Liver (tissue), 9 donors: ENCODE data around the gene BEX1. TPM values are rescaled to one million over a fixed set of nuclear protein-coding genes. Genes with fewer than 3 reads are reported as not detected.

ENCODE experiments used
- DNase-seq: peaks from one replicate; pipeline ENCODE4 v3.0.0-alpha.2; 2017; ENCODE audit warnings: low spot score
- H3K27ac ChIP-seq, 2 donors: one replicate each; pipeline ENCODE4 v1.7.0; 2013; ENCODE audit warnings: inconsistent platforms in 2 of 2, low read length in 2 of 2, control low read depth in 1 of 2, low read depth in 1 of 2, mild to moderate bottlenecking in 1 of 2
- H3K27me3 ChIP-seq, 4 donors: one replicate each; pipeline versions ENCODE4 v1.6.1 to v1.7.0; 2013; ENCODE audit warnings: low read length in 3 of 4, inconsistent platforms in 1 of 4, mild to moderate bottlenecking in 1 of 4, moderate library complexity in 1 of 4; ENCODE audit not compliant: control insufficient read depth in 4 of 4, insufficient read depth in 4 of 4
- H3K36me3 ChIP-seq, 4 donors: one replicate each; pipeline versions ENCODE4 v1.6.1 to v1.7.0; 2013; ENCODE audit warnings: low read length in 3 of 4, mild to moderate bottlenecking in 3 of 4, low read depth in 1 of 4, moderate library complexity in 1 of 4; ENCODE audit not compliant: control insufficient read depth in 4 of 4, insufficient read depth in 3 of 4
- H3K4me1 ChIP-seq, 4 donors: one replicate each; pipeline versions ENCODE4 v1.6.1 to v1.7.0; 2013; ENCODE audit warnings: low read length in 3 of 4, mild to moderate bottlenecking in 3 of 4, moderate library complexity in 1 of 4; ENCODE audit not compliant: control insufficient read depth in 4 of 4, insufficient read depth in 4 of 4
- H3K4me3 ChIP-seq, 3 donors: one replicate each; pipeline versions ENCODE4 v1.6.1 to v1.7.0; 2013; ENCODE audit warnings: low read length in 3 of 3, control low read depth in 1 of 3, low read depth in 1 of 3, mild to moderate bottlenecking in 1 of 3
- H3K9ac ChIP-seq, 2 donors: one replicate each; pipeline ENCODE4 v1.7.0; 2013; ENCODE audit warnings: low read length in 2 of 2, mild to moderate bottlenecking in 2 of 2, moderate library complexity in 2 of 2, control low read depth in 1 of 2, low read depth in 1 of 2
- H3K9me3 ChIP-seq, 4 donors: one replicate each; pipeline versions ENCODE4 v1.6.1 to v1.7.0; 2013; ENCODE audit warnings: low read length in 3 of 4; ENCODE audit not compliant: control insufficient read depth in 4 of 4
- EGR1 ChIP-seq, 2 donors: IDR thresholded peaks; 2 replicates each; pipeline ENCODE4 v1.6.1; 2016 to 2018; ENCODE audit warnings: antibody characterized with exemption in 2 of 2, low read depth in 2 of 2
- FOXA1 ChIP-seq: IDR thresholded peaks from 2 replicates; pipeline ENCODE4 v1.6.1; 2016; ENCODE audit warnings: antibody characterized with exemption
- GABPA ChIP-seq, 2 donors: IDR thresholded peaks in 1 of 2; conservative IDR thresholded peaks in 1 of 2; 2 replicates each; pipeline ENCODE4 v1.6.1; 2016; ENCODE audit warnings: antibody characterized with exemption in 2 of 2, mild to moderate bottlenecking in 1 of 2, moderate library complexity in 1 of 2
- HNF4G ChIP-seq: IDR thresholded peaks from 2 replicates; pipeline ENCODE4 v1.6.1; 2016; ENCODE audit warnings: antibody characterized with exemption
- JUND ChIP-seq, 2 donors: IDR thresholded peaks; 2 replicates each; pipeline ENCODE4 v1.6.1; 2016; ENCODE audit warnings: antibody characterized with exemption in 2 of 2
- NR2F2 ChIP-seq: IDR thresholded peaks from 2 replicates; pipeline ENCODE4 v1.6.1; 2016; ENCODE audit warnings: antibody characterized with exemption
- RXRA ChIP-seq, 2 donors: IDR thresholded peaks; 2 replicates each; pipeline ENCODE4 v1.6.1; 2017 to 2018; ENCODE audit warnings: antibody characterized with exemption in 2 of 2, mild to moderate bottlenecking in 1 of 2
- TAF1 ChIP-seq: conservative IDR thresholded peaks from 2 replicates; pipeline ENCODE4 v1.6.1; 2016; ENCODE audit warnings: antibody characterized with exemption, mild to moderate bottlenecking
- YY1 ChIP-seq: IDR thresholded peaks from 2 replicates; pipeline ENCODE4 v1.6.1; 2016; ENCODE audit warnings: antibody characterized with exemption, mild to moderate bottlenecking
- WGBS: extraction: QIAGEN DNeasy Blood & Tissue Kit; methylation state at CpG from one replicate; pipeline ENCODE4 v1.1.7; 2013; 5-methylcytosine and 5-hydroxymethylcytosine counted together
- polyA plus RNA-seq, 2 donors: library from polyadenylated mRNA; stranded (reverse) in 1 of 2; unstranded in 1 of 2; fragments of 200-250 nt in 1 of 2; fragments of >200 nt in 1 of 2; fragmentation: Nextera tagmentation in 1 of 2; extraction: Ambion mirVana in 1 of 2; gene quantifications; one replicate each; pipeline versions ENCODE4 v1.2.1 to v1.2.3, GENCODE V29; 2013 to 2015
- total RNA-seq, 2 donors: library from RNA; depleted of rRNA; stranded (reverse); fragments of >200 nt; gene quantifications; one replicate each; pipeline ENCODE4 v1.2.3, GENCODE V29; 2014
- TF ChIP-seq, protein P1 (sequence below): IDR thresholded peaks from 2 replicates; pipeline ENCODE4 v1.6.1; 2016; ENCODE audit warnings: antibody characterized with exemption, mild to moderate bottlenecking
- TF ChIP-seq, protein P2 (sequence below): IDR thresholded peaks from 2 replicates; pipeline ENCODE4 v1.6.1; 2016; ENCODE audit warnings: antibody characterized with exemption
- TF ChIP-seq, protein P3 (sequence below): fragments of 150-350 bp; IDR thresholded peaks from 2 replicates; pipeline ENCODE4 v1.5.1; 2017; ENCODE audit warnings: improper control_type of control experiment, low read depth, low read length; ENCODE audit not compliant: missing input control
- donor health status: healthy.
- donor health status: healthy.
- donor health status: healthy.
- donor health status: healthy.
- donor health status: healthy.

The BEX1 gene
- total and polyA plus RNA-seq, 4 donors = 0.75 to 84.0 (median 3.1) TPM

DNA sequence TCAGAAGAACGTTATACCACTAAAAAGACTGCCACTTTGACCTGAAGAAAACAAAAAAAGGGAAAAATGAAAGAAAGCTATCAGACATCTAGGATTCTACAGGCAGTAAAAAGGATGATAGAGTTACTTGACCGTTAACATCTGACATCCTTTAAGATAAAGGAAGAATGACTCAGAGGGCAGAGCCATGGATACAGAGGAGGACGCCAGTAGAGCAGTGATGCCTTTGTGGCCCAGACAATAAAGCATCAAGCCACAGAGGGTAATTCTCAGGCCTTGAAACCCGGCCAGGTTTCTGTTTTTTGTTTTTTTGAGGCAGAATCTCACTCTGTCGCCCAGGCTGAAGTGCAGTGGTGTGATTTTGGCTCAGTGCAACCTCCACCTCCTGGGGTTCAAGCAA, 9.5 kb upstream of the BEX1 start (continued):
- TF ChIP-seq, protein P1, sequence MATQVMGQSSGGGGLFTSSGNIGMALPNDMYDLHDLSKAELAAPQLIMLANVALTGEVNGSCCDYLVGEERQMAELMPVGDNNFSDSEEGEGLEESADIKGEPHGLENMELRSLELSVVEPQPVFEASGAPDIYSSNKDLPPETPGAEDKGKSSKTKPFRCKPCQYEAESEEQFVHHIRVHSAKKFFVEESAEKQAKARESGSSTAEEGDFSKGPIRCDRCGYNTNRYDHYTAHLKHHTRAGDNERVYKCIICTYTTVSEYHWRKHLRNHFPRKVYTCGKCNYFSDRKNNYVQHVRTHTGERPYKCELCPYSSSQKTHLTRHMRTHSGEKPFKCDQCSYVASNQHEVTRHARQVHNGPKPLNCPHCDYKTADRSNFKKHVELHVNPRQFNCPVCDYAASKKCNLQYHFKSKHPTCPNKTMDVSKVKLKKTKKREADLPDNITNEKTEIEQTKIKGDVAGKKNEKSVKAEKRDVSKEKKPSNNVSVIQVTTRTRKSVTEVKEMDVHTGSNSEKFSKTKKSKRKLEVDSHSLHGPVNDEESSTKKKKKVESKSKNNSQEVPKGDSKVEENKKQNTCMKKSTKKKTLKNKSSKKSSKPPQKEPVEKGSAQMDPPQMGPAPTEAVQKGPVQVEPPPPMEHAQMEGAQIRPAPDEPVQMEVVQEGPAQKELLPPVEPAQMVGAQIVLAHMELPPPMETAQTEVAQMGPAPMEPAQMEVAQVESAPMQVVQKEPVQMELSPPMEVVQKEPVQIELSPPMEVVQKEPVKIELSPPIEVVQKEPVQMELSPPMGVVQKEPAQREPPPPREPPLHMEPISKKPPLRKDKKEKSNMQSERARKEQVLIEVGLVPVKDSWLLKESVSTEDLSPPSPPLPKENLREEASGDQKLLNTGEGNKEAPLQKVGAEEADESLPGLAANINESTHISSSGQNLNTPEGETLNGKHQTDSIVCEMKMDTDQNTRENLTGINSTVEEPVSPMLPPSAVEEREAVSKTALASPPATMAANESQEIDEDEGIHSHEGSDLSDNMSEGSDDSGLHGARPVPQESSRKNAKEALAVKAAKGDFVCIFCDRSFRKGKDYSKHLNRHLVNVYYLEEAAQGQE = no peak
- TF ChIP-seq NR2F2 (no peak), TAF1 (no peak)
- TF ChIP-seq, protein P2, sequence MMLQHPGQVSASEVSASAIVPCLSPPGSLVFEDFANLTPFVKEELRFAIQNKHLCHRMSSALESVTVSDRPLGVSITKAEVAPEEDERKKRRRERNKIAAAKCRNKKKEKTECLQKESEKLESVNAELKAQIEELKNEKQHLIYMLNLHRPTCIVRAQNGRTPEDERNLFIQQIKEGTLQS = no peak

DNA sequence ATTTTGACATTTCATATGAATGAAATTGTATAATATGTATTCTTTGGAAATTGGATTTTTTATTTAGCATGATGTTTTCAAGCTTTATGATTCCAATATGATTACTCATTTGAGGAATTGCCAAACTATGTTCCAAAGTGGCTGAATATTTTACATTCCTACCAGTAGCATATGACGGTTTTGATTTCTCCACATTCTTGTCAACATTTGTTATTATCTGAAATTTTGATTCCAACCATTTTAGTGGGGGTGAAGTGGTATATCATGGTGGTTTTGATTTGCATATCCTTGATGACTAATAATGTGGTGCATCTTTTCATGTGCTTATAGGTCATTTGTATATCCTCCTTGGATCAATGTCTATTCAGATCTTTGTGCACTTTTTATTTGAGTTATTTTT, 2.6 kb upstream of the BEX1 start:
- WGBS = 88% methylated on average over 1 of the region's 1 CpG

More for the DNA sequence above, 2.6 kb upstream of the BEX1 start:
- Histone ChIP-seq H3K9ac (no peak overlapping the region), H3K27me3 (no peaks in the 10 kb centered on the region), H3K9me3 (no peaks in the 10 kb centered on the region), H3K4me1 (peaks cover 0 to 2% (median 0%) of the 10 kb centered on the region in 4 donors), H3K36me3 (no peaks in the 10 kb centered on the region), H3K4me3 (no peak overlapping the region), H3K27ac (no peak overlapping the region)
- no peak for TF ChIP-seq YY1
- no peak for TF ChIP-seq FOXA1
- TF ChIP-seq, protein P2 = no peak
- TF ChIP-seq GABPA (IDR thresholded peaks at IDR 0.05 in 1 of 2, conservative IDR thresholded peaks at IDR 0.05 in 1 of 2) = no peak
- TF ChIP-seq, protein P3, sequence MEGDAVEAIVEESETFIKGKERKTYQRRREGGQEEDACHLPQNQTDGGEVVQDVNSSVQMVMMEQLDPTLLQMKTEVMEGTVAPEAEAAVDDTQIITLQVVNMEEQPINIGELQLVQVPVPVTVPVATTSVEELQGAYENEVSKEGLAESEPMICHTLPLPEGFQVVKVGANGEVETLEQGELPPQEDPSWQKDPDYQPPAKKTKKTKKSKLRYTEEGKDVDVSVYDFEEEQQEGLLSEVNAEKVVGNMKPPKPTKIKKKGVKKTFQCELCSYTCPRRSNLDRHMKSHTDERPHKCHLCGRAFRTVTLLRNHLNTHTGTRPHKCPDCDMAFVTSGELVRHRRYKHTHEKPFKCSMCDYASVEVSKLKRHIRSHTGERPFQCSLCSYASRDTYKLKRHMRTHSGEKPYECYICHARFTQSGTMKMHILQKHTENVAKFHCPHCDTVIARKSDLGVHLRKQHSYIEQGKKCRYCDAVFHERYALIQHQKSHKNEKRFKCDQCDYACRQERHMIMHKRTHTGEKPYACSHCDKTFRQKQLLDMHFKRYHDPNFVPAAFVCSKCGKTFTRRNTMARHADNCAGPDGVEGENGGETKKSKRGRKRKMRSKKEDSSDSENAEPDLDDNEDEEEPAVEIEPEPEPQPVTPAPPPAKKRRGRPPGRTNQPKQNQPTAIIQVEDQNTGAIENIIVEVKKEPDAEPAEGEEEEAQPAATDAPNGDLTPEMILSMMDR = no peak
- TF ChIP-seq RXRA (IDR thresholded peaks at IDR 0.05) = no peak
- no peak for TF ChIP-seq HNF4G
- TF ChIP-seq EGR1 (IDR thresholded peaks at IDR 0.05; ENCODE audit: low read depth in 2 of 2) = no peak
- TF ChIP-seq, protein P1 = no peak
- no peak for TF ChIP-seq JUND (IDR thresholded peaks at IDR 0.05)
- no peak for DNase-seq
